C1 segment of cervical spinal cord (tissue), 14 donors: ENCODE results near the gene PACS2.
A peak's percentile ranks its signal among the peaks of the same experiment; 100 is the strongest.
"Not testable (repeated sequence)": the region's sequence is repeated elsewhere in the genome, so short reads cannot be mapped to it uniquely, and the experiment has no call there.

Experiments used
- DNase-seq, 14 donors: peaks; one replicate each; lab custom pipeline; 2025; lab: John Stamatoyannopoulos, UW

The PACS2 gene

DNA sequence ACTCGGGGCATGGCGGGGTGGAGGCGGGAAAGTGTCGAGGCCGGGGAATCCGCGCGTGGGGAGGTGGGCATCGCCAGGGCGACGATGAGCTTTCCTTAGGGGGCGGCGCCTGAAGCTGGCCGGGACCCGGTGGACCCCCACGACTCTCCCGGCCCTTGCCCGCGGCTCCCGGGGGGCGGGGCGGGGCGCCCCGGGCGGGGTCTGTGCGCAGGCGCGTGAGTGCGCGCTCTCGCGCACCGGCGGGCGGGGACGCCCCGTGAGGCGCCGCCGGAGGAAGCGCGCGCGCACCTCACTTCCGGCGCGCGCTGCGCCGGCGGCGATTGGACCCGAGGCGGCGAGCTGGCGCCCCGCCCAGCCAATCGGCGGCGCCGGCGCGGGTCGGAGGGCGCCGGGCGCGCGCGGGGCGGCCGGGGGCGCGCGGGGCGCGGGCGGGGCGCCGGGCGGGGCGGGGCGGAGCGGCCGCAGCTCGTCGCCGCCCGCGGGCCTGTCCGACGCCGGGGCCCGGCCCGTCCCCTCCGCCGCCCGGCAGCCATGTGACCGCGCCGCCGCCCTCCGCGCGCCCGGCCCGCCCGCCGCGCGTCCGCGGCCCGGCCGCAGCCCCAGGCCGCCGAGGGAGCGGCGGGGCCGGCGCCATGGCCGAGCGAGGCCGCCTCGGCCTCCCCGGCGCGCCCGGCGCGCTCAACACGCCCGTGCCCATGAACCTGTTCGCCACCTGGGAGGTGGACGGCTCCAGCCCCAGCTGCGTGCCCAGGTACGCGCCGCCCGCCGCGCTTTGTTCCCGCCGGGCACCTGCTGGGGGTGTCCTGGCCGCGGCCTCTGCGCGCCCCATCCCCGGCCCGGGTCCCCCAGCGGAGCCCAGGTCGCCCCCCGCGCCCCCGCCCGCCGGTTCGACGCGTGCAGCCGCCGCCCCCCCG is at the start of gene PACS2:
Gene PACS2 (plus strand): TSS at position 462 of the 914 bp plus-strand sequence. CDS start 171 bp downstream, at position 633.
- DNase-seq, result peak in 9 of 14 donors; percentile 36 to 88 (median 56)

DNA sequence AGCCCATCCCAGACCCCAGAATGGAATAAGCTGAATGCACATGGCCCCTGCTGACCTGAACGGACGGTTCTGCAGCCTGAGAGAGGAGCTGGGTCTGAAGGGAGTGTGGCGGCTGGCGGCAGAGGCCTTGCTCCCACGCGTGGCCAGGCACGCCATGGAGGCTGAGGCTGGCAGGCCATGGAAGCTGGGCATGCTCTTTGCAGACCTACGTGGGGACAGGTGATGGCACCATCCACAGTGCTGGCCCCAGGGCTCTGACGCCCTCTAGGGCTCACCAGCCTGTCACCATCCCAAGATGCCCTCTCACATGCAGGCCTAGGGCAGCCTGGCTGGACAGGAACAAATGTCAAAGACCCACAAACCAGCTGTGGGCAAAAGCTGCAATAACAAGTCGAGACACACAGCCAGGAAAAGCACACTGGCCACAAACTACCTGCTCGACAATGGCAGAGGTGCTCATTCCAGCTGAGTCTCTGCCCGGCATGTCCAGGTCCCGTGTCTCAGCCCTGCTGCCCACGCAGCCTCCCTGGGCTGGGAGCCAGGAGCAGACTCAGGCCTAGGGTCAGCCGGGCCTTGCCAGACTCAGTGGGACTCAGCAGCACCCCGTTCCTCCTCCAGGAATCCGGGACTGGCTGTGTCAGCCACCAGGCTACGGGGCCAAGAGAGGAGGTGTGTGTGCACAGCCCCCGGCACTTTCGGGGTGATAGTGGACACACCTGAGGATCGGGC is 46.6 kb upstream of the PACS2 start:
- peak in 1 of 14 donors; percentile 16 for DNase-seq

DNA sequence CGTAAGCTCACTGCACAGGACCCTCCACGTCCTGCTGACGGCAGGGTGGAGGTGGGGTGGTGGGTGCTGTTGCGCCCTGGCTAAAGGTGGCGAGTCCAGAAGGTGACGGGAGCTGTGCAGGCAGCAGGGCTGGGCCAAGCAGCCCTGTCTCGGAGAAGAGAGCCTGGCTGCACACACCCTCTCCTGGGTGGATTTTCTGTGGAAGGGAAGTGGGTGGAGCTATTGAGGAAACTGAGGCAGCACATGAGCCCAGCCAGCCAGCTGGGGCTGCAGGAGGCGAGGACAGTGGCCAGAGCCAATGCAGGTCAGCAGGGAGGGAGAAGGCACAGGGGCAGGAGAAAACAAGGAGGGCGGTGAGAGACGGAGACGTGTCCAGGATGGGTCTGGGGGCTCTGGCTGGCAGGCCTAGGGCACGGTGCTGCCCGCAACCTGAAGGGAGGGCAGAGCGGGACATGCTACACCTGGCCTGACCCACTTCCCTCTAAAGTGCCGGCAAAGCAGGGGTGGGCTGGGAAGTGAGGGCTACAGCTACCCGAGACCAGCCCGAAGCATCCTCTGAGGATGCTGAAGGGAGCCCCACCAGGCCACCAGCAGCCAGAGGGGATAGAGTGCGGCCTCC is 45.7 kb upstream of the PACS2 start:
- no peak for DNase-seq

DNA sequence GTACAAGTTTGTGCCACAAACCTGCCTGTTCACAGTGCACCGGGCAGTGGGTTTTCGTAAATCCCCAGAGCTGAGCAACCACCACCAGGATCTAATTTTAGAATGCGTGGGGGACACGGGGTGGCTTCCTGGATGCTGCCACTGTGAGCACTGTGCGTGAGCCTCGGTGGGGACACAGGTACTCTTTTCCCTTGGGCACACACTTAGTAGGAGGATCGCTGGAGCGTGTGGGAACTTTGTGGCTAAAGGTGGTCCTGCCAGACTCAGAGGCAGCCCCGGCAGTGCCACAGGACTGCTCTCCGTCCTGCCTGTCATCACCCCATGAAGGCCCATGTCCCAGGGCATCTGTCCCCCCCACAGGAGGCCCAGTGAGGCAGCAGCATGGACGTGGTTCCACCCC is 45.1 kb upstream of the PACS2 start:
- DNase-seq, result no peak

DNA sequence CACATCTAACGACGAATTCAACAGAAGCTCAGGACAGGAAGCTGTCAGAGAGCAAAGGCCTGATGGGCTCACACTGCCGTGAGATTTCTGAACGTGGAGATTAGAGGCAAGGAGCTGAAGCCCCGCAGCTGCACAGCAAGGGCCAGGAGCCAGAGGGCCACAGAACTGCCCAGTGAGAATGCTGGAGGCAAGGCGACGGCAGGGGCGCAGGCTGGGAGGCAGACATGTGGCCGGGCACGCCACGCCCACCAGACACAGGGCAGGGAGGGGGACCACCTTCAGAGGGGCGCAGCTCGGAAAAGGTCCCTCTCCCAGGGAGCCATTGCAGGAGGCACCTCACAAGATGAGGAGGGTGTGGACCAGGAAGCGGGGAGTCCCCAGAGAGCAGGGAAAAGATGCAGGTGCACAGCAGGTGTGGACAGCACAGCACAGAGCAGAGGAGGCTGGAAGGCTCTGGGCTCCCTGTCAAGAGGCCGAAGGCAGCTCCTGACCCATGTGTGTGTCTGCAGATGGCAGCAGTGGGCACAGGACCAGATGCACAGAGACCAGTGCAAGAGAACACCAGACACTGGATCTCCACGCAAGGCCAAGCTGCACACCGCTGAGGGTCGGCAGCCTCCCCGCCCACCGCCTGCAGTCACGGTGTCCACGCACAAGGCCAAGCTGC is 43.2 kb upstream of the PACS2 start:
- peak in 1 of 14 donors; percentile 39 for DNase-seq

DNA sequence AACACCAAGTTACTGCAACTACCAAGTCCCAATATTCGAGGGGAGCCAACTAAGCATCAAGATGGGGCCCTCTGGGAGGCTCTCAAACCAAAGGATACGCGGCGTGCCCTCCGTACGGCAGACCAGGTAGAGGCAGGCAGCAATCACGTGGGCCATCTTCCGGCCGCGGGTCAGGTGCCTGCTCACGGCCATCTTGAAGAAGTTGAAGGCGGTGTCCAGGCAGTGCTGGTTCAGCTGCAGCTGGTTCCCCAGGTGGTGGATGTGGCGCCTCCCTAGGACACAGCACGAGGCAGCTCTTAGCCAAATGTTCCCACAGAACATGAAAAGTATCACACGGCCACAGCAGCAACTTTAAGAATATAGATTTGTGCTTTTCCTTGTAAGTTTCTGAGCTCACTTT is 41.9 kb upstream of the PACS2 start:
- DNase-seq, result no peak

DNA sequence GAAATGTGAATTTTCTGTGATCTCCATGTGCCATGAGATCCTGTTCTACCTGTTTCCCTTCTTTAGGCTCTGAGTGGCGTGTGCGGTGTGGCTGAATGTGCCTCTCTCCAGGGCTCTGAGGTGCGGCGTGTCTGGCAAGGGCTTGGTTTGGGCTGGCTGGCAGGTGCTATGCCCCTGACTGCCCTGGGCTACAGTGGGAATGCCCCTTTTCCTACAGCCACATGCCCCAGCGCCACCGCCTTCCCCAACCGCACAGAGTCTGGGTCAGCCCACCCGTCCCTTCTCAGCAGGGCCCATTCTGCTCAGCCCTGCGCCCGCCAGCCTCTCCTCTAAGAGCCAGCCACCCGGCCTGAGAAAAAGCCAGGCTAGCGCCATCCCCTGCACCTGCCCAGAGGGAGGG is 41.5 kb upstream of the PACS2 start:
- DNase-seq, result no peak

DNA sequence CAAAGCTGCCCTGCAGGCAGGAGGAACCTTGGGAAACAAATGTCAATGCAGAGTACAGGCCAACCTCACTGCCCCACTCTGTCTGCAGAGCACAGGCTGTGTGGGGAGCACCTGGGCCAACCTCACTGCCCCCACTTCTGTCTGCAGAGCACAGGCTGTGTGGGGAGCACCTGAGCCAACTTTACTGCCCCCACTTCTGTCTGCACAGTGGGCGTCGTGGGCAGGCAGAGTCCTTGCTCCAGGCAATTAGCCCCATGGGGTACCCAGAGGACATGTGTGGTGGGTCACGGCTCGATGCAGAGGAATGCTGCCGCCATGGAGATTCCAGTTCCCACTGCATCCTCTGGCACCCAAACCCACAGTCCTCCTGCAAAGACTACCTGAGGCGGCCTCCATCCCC is 39.9 kb upstream of the PACS2 start:
- no peak for DNase-seq

DNA sequence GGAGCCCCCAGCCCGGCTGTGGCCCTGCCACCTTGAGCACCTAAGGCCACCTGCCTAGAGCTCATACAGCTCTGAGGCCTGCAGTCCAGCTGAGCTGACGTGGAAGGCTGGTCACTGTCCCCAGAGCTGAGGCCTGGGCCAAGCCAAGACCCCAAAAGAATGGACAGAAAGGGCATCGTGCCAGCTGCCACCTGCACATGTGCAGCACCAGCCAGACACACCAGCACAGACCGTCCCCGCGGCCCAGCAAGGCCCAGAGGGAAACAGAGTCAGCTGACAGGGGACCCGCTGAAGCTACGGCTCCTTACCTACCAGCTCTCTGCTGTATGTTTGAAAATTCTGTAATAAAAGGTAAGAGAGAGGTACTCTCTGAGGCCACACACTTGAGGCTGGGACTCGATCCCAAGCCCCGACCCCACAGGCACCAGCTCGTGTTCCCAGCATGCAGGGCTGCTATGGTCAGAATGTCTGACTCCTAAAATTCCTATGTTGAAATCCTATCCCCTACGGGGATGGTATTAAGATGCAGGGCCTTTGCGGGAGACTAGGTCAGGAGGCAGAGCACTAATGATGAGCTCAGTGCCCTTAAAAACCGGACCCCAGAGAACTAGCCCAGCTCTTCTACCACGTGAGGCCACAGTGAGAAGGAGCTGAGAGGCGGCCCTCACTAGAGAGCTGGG is 39.1 kb upstream of the PACS2 start:
- DNase-seq, result no peak

DNA sequence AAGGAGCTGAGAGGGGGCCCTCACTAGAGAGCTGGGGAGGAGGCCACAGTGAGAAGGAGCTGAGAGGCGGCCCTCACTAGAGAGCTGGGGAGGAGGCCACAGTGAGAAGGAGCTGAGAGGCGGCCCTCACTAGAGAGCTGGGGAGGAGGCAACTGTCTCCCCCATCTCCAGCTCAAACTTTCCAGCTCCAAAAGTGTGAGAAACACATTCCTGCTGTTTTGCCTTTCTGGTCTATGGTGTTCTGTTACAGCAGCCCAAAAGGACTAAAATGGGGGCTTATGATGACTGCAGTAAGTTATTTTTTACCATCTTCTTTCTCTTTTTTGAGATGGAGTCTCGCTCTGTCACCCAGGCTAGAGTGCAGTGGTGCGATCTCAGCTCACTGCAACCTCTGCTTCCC is 37.1 kb upstream of the PACS2 start:
- DNase-seq, result not testable (repeated sequence)

DNA sequence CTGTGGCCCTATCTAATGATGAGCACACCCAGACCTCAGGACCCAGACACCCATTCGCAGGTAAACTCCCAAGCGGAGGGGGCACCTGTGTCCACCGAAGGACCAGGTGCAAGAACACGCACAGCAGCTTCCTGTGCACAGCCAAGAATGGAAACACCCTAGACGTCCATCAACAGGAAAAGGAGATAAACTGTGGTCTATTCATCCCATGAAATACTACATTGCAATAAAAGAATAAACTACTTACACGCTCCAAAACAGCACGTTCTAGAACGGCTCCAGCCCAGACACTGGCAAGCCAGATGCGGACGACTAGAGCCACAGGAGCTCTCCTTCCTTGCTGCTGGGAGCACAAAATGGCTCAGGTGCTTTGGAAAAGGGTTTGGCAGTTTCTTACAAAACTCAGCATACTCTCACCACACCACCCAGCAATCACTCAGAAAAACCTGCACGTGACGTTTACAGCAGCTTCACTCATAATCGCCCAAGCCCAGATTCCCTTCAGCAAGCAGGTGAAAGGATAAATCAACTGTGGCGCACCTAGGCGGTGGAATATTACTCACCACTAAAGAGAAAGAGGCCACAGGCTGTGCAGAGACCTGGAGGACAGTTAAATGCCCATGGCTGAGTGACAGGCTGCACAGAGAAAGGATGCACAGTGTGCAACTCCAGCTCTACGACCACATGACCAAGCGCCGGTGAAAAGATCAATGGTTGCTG is 34.7 kb upstream of the PACS2 start:
- DNase-seq, result no peak

DNA sequence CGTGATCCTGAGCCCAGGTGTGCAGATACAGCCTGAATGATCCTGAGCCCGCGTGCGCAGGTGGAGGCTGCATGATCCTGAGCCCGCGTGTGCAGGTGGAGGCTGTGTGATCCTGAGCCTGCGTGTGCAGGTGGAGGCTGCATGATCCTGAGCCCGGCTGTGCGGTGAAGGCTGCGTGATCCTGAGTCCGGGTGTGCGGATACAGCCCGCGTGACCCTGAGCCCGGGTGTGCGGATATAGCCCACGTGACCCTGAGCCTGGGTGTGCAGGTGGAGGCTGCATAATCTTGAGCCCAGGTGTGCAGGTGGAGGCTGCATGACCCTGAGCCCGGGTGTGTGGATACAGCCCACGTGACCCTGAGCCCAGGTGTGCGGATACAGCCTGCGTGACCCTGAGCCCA is 34.0 kb upstream of the PACS2 start:
- no peak for DNase-seq

DNA sequence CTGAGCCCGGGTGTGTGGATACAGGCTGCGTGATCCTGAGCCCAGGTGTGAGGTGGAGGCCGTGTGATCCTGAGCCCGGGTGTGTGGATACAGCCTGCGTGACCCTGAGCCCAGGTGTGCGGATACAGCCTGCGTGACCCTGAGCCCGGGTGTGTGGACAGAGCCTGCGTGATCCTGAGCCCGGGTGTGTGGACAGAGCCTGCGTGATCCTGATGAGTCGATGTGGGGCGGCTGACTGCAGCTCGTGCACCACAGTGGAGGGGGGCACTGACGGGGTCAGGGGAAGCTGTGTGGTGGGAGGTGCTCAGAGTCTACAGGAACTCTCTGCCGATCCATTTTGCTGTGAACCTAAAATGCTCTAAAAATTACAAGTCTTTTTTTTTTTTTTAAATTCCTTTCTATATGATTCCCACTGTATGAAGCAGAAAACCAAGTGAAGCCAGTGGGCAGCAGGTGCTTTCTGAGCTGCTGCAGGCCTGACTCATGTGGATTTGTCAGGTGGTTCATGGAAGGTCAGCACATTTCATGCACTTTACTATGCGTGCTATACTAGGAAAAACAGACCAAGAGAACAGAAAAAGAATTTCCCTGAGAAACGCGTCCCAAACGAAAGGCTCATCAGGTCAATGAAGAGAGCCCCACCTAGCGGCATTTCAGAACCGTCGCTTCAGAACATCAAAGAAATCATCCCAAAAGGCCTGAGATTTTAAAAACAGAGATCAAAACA is 33.0 kb upstream of the PACS2 start:
- peak in 3 of 14 donors; percentile 24 to 49 (median 45) for DNase-seq

DNA sequence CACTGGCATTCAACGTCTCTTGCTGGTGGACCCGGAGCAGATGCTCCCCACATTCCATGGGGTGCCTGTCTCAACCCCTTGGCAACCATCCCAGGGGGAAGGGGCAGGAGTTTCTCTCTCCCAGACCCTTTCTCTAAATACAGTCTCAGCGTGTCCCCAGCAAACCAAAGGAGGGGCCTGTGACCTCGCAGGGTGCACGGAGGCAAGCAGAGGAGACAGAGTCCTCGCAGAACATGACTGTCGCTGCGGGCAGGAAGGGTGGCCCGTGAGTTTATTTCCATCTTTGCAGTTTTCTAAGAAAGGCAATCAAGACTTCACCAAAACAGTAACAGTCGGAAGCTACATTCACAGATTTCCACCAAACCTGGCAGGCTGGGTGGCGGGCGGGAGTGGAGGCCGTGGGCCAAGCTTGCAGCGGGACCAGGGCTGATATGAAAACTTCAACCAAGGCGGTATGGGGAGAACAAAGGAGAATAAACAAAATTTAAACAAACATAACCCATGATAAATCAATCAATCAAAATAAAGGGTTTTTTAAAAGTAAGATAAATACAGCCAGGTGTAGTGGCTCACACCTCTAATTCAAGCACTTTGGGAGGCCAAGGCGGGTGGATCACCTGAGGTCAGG is 32.3 kb upstream of the PACS2 start:
- DNase-seq, result no peak

DNA sequence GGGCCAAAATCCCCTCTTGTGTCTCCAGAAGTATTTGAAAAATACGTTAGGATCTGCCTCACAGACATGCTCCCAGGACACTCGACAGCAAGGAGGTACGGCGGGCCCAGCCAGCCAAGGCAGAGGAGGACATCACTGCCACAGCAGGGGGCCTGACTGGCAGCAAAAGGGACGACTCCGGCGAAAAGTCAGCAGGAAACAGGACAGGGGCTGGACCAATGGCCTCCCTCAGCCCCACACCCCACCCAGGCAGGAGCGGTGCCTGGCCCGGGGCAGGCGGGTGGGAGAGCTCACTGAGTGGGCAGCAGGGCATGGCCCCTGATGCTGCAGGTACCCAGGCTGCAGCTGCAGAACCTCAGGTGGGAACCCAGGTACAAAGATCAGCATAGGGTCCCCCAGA is 31.5 kb upstream of the PACS2 start:
- no peak for DNase-seq

DNA sequence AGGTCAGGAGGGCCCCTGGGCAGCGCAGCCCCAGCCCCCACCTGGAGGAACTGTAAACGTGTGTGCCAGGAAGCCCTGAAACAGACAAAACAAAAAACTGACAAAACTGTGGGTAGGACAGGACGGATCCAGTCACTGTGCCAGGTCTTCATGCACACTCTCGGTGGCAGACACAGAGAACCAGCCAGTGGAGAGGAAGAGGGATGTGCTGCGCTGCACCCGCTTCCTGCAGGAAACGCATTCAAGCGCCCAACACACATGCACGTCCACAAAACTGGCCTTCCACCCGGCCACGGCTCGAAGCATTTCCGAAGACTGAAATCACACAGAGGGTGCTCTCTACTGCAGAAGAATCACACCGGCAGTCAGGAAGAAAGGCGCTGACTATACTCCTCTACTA is 30.6 kb upstream of the PACS2 start:
- DNase-seq, result no peak

DNA sequence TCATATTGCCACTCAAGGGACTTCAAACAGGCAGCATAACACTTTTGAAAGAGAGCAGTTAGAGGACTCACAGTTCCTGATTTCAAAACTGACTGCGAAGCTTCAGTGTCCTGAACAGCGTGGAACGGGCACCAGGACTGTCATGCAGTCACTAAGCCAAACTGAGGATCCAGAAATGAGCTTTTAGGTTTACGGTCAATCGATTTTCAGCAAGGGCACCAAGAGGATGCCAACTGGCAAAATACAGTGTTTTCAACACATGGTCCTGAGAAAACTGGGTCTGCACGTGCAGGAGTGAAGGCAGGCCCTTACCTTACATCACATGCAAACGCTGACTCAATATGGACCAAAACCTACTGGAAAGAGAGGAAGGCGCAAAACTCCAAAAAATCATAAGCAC is 29.4 kb upstream of the PACS2 start:
- no peak for DNase-seq

DNA sequence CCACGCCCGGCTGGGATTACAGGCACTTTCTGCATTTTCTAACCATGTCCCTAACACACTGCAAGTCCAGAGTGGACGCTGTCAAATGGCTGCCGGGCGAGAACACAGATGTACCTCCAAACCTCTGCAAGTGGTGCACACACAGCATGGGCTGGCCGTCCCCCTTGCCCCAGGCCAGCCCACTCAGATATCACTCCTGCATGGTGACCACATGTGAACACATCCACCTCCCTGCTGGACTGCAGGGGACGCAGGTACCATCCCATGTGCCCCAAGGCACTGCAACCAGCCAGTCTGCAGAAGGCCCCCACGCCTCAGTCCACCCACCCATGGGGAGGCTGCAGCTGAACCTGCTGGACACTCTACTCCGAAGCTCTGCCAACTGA is 27.8 kb upstream of the PACS2 start:
- DNase-seq, result no peak
